NCI-H2227 (cell line): ENCODE results near the gene PPP4R3B.

Experiments
- DNase-seq: peaks from one replicate; lab custom pipeline; 2025; ENCODE audit not compliant: unreplicated experiment; lab: John Stamatoyannopoulos, UW

The PPP4R3B gene

GRCh38 chr2:55617175-55618024 is at the start of gene PPP4R3B:
Gene PPP4R3B, minus strand, starts transcription at chr2:55617622. Its CDS starts 337 bp downstream, at chr2:55617285.
- peak; percentile 100 for DNase-seq

- DNase-seq: no peak
Measured at GRCh38 chr2:55653255-55653654, 35.8 kb upstream of the PPP4R3B start.

- no peak for DNase-seq
Measured at GRCh38 chr2:55649211-55649610, 31.8 kb upstream of the PPP4R3B start.

GRCh38 chr2:55636831-55637230 is 19.4 kb upstream of the PPP4R3B start:
- no peak for DNase-seq

GRCh38 chr2:55628931-55629330 is 11.5 kb upstream of the PPP4R3B start:
- DNase-seq: no peak

- DNase-seq: no peak
Measured at GRCh38 chr2:55627915-55628314, 10.5 kb upstream of the PPP4R3B start.

- DNase-seq: no peak
Measured at GRCh38 chr2:55621802-55622201, 4.4 kb upstream of the PPP4R3B start.

- DNase-seq: peak; percentile 21
Measured at GRCh38 chr2:55620123-55620779, 2.8 kb upstream of the PPP4R3B start.

GRCh38 chr2:55618275-55619055 is 1.0 kb upstream of the PPP4R3B start:
- DNase-seq: peak; percentile 64

GRCh38 chr2:55618025-55618274 is 528 bp upstream of the PPP4R3B start:
- no peak for DNase-seq

GRCh38 chr2:55616551-55617174 is 759 bp downstream of the PPP4R3B start:
- peak; percentile 50 for DNase-seq

GRCh38 chr2:55611997-55612396 is 5.4 kb downstream of the PPP4R3B start:
- DNase-seq: no peak

GRCh38 chr2:55610954-55611743 is 6.3 kb downstream of the PPP4R3B start:
- DNase-seq: no peak

GRCh38 chr2:55609938-55610578 is 7.4 kb downstream of the PPP4R3B start:
- no peak for DNase-seq

GRCh38 chr2:55609193-55609794 is 8.1 kb downstream of the PPP4R3B start:
- DNase-seq: no peak

GRCh38 chr2:55607717-55608116 is 9.7 kb downstream of the PPP4R3B start:
- no peak for DNase-seq

- no peak for DNase-seq
Measured at GRCh38 chr2:55604027-55604565, 13.3 kb downstream of the PPP4R3B start.

GRCh38 chr2:55601849-55602248 is 15.6 kb downstream of the PPP4R3B start:
- no peak for DNase-seq

GRCh38 chr2:55598056-55598795 is 19.2 kb downstream of the PPP4R3B start:
- DNase-seq: no peak
